H1 (cell line): Measurements from ENCODE around the gene PELI2. TPM values are rescaled to one million over a fixed set of nuclear protein-coding genes. Genes with fewer than 3 reads are reported as not detected.

Experiments used
- CTCF ChIA-PET: fragments of 300-600 bp; sonication (Branson Sonifier 250); formaldehyde crosslinking; loops from one replicate; lab custom pipeline; 2021; ENCODE audit not compliant: partially characterized antibody; lab: Charles Lee
- POLR2A ChIA-PET: fragments of 300-600 bp; sonication (Branson Sonifier 250); formaldehyde crosslinking; loops from one replicate; lab custom pipeline; 2021; ENCODE audit warnings: inconsistent platforms; ENCODE audit not compliant: partially characterized antibody; lab: Charles Lee
- DNase-seq, 2 experiments: peaks; one replicate each; pipeline versions ENCODE4 v3.0.0 to v3.0.0-alpha.2; 2010 to 2022; ENCODE audit warnings: low spot score in 2 of 2, low read depth in 1 of 2, mixed read lengths in 1 of 2
- FAIRE-seq: peaks from 2 replicates; lab custom pipeline; 2011; peaks lifted over from hg19 to GRCh38; lab: Jason Lieb, UNC
- H2AFZ ChIP-seq: 2 replicates; pipeline ENCODE4 v1.8.1; 2012; ENCODE audit warnings: low read length, inconsistent platforms
- H2AK5ac ChIP-seq: 2 replicates; pipeline ENCODE4 v1.6.1; 2013; ENCODE audit warnings: low read depth, low read length
- H2BK120ac ChIP-seq: replicated peaks from 2 replicates; pipeline ENCODE3; 2013; ENCODE audit warnings: low read depth, low read length, inconsistent platforms
- H2BK12ac ChIP-seq: 2 replicates; pipeline ENCODE4 v1.6.1; 2013; ENCODE audit warnings: low read depth, low read length
- H2BK15ac ChIP-seq: 2 replicates; pipeline ENCODE4 v1.6.1; 2013; ENCODE audit warnings: low read length
- H2BK20ac ChIP-seq: 2 replicates; pipeline ENCODE4 v1.6.1; 2013; ENCODE audit warnings: low read length
- H2BK5ac ChIP-seq: 2 replicates; pipeline ENCODE4 v1.6.1; 2013; ENCODE audit warnings: low read depth, low read length
- H3K14ac ChIP-seq: 2 replicates; pipeline ENCODE4 v1.6.1; 2013; ENCODE audit warnings: inconsistent platforms; ENCODE audit not compliant: insufficient read length
- H3K18ac ChIP-seq: 2 replicates; pipeline ENCODE4 v1.6.1; 2013; ENCODE audit warnings: low read length; ENCODE audit errors: extremely low read depth
- H3K23ac ChIP-seq: 2 replicates; pipeline ENCODE4 v1.6.1; 2013; ENCODE audit warnings: inconsistent platforms; ENCODE audit not compliant: insufficient read length
- H3K23me2 ChIP-seq: 2 replicates; pipeline ENCODE4 v1.6.1; 2013; ENCODE audit warnings: low read depth, low read length
- H3K27ac ChIP-seq: 2 replicates; pipeline ENCODE4 v1.6.1; 2011; ENCODE audit warnings: low read depth, low read length, inconsistent platforms
- H3K27me3 ChIP-seq, 4 experiments: replicated peaks in 1 of 4; 1 replicate in 1 of 4; 2 replicates in 3 of 4; pipeline versions ENCODE4 v1.6.1 to v1.8.1; 2011 to 2013; ENCODE audit warnings: low read length in 3 of 4, mild to moderate bottlenecking in 3 of 4, inconsistent platforms in 2 of 4, mixed read lengths in 2 of 4, moderate library complexity in 1 of 4; ENCODE audit not compliant: control insufficient read depth in 3 of 4, insufficient read depth in 3 of 4; ENCODE audit errors: extremely low read depth in 1 of 4
- H3K36me3 ChIP-seq, 4 experiments: 2 replicates each; pipeline versions ENCODE4 v1.6.1 to v1.8.1; 2011 to 2013; ENCODE audit warnings: mild to moderate bottlenecking in 4 of 4, low read length in 3 of 4, moderate library complexity in 2 of 4, control low read depth in 1 of 4, inconsistent platforms in 1 of 4; ENCODE audit not compliant: insufficient read depth in 4 of 4, control insufficient read depth in 2 of 4
- H3K4ac ChIP-seq: replicated peaks from 2 replicates; pipeline ENCODE3; 2013; ENCODE audit warnings: low read length, low read depth, mixed read lengths, inconsistent platforms; ENCODE audit not compliant: insufficient read length
- H3K4me1 ChIP-seq, 4 experiments: replicated peaks in 1 of 4; 1 replicate in 1 of 4; 2 replicates in 3 of 4; pipeline versions ENCODE4 v1.6.1 to v1.8.1; 2011 to 2013; ENCODE audit warnings: low read length in 3 of 4, inconsistent platforms in 2 of 4, mixed read lengths in 1 of 4; ENCODE audit not compliant: insufficient read depth in 4 of 4, control insufficient read depth in 3 of 4
- H3K4me2 ChIP-seq, 2 experiments: 2 replicates each; pipeline versions ENCODE4 v1.6.1 to v1.8.1; 2011 to 2013; ENCODE audit warnings: low read depth in 2 of 2, low read length in 2 of 2, control low read depth in 1 of 2, inconsistent platforms in 1 of 2, mild to moderate bottlenecking in 1 of 2; ENCODE audit not compliant: insufficient read depth in 1 of 2
- H3K4me3 ChIP-seq, 4 experiments: fragments of 200-600, 300-600 bp in 1 of 4; sonication (generic), shearing (Covaris generic), sonication (Bioruptor Twin) in 1 of 4; 2 replicates each; pipeline versions ENCODE4 v1.5.1 to v1.8.1; 2011 to 2016; ENCODE audit warnings: low read length in 4 of 4, low read depth in 3 of 4, control low read depth in 2 of 4, inconsistent platforms in 2 of 4, mild to moderate bottlenecking in 2 of 4, mixed read lengths in 1 of 4, moderate library complexity in 1 of 4; ENCODE audit not compliant: insufficient read depth in 2 of 4; ENCODE audit errors: extremely low read depth in 1 of 4
- H3K56ac ChIP-seq: replicated peaks from 2 replicates; pipeline ENCODE3; 2013; ENCODE audit warnings: low read depth, mild to moderate bottlenecking, mixed read lengths, low read length, inconsistent platforms; ENCODE audit not compliant: insufficient read length
- H3K79me1 ChIP-seq: 2 replicates; pipeline ENCODE4 v1.6.1; 2013; ENCODE audit warnings: low read depth, low read length, control low read depth
- H3K79me2 ChIP-seq, 2 experiments: 2 replicates each; pipeline versions ENCODE4 v1.6.1 to v1.8.1; 2012 to 2013; ENCODE audit warnings: low read length in 2 of 2, mild to moderate bottlenecking in 2 of 2, inconsistent platforms in 1 of 2; ENCODE audit not compliant: insufficient read depth in 2 of 2, control insufficient read depth in 1 of 2
- H3K9ac ChIP-seq, 4 experiments: replicated peaks in 1 of 4; 1 replicate in 1 of 4; 2 replicates in 3 of 4; pipeline versions ENCODE4 v1.6.1 to v1.8.1; 2011 to 2013; ENCODE audit warnings: low read depth in 3 of 4, low read length in 3 of 4, control low read depth in 2 of 4, mild to moderate bottlenecking in 2 of 4, moderate library complexity in 2 of 4, inconsistent platforms in 1 of 4; ENCODE audit errors: extremely low read depth in 1 of 4
- H3K9me3 ChIP-seq, 2 experiments: 2 replicates each; pipeline versions ENCODE4 v1.6.1 to v1.8.1; 2012 to 2013; ENCODE audit warnings: mild to moderate bottlenecking in 2 of 2, moderate library complexity in 2 of 2, control low read depth in 1 of 2, inconsistent platforms in 1 of 2, low read depth in 1 of 2, low read length in 1 of 2, mixed read lengths in 1 of 2; ENCODE audit not compliant: insufficient read depth in 2 of 2
- H4K20me1 ChIP-seq, 2 experiments: replicated peaks in 1 of 2; 2 replicates each; pipeline versions ENCODE3 to v1.8.1; 2011 to 2013; ENCODE audit warnings: inconsistent platforms in 2 of 2, low read length in 2 of 2, mild to moderate bottlenecking in 1 of 2; ENCODE audit not compliant: insufficient read depth in 2 of 2, control insufficient read depth in 1 of 2
- H4K5ac ChIP-seq: 2 replicates; pipeline ENCODE4 v1.6.1; 2013; ENCODE audit warnings: low read length, low read depth, mixed read lengths, inconsistent platforms; ENCODE audit not compliant: insufficient read length
- H4K8ac ChIP-seq: 2 replicates; pipeline ENCODE4 v1.8.0; 2013; ENCODE audit warnings: mild to moderate bottlenecking, moderate library complexity, low read length, inconsistent platforms; ENCODE audit not compliant: insufficient read depth; ENCODE audit errors: extremely low read depth
- H4K91ac ChIP-seq: replicated peaks from 2 replicates; pipeline ENCODE3; 2013; ENCODE audit warnings: low read length, mixed read lengths, inconsistent platforms; ENCODE audit not compliant: insufficient read length
- EGR1 ChIP-seq: IDR thresholded peaks from 2 replicates; pipeline ENCODE4 v1.6.1; 2011; ENCODE audit warnings: low read depth, low read length, borderline replicate concordance
- RBBP5 ChIP-seq: IDR thresholded peaks from 2 replicates; pipeline ENCODE4 v1.7.1; 2012; ENCODE audit warnings: low read depth, mild to moderate bottlenecking, inconsistent platforms, low read length, moderate library complexity, borderline replicate concordance
- RFX5 ChIP-seq: IDR thresholded peaks from 2 replicates; pipeline ENCODE4 v1.6.1; 2011; ENCODE audit warnings: low read depth, low read length, improper control_type of control experiment, borderline replicate concordance
- WGBS, 2 experiments: shearing (Covaris generic) in 1 of 2; methylation state at CpG; one replicate each; pipeline versions ENCODE4 v1.1.6 to v1.1.7; 2013 to 2015; ENCODE audit warnings: low lambda C conversion rate in 2 of 2, mixed read lengths in 2 of 2, inconsistent platforms in 1 of 2, low coverage in 1 of 2, missing lambda C conversion rate in 1 of 2; ENCODE audit not compliant: insufficient replicate concordance in 2 of 2, insufficient coverage in 1 of 2, insufficient read length in 1 of 2; ENCODE audit errors: extremely low coverage in 1 of 2, missing lambda C conversion rate in 1 of 2; 5-methylcytosine and 5-hydroxymethylcytosine counted together
- polyA plus RNA-seq, 7 experiments: library from polyadenylated mRNA; depleted of rRNA in 3 of 7; stranded (reverse) in 5 of 7; unstranded in 2 of 7; fragments of >200 nt in 5 of 7; fragments of 200-250 nt in 2 of 7; gene quantifications; 1 replicate in 5 of 7; 2 replicates in 1 of 7; 4 replicates in 1 of 7; pipeline versions ENCODE4 v1.2.1 to v1.2.3, GENCODE V29; 2011 to 2013; ENCODE audit warnings: missing spikeins in 2 of 7, mixed read lengths in 2 of 7
- total RNA-seq: library from RNA; stranded (reverse); fragmentation: NEBNext Ultra II Directional; extraction: Animal tissue kit (Norgen Biotek cat#: 25700); gene quantifications from 2 replicates; pipeline ENCODE4 v1.2.1, GENCODE V29; 2021

Gene PELI2
- total and polyA plus RNA-seq, 2 of the 8 experiments (the other 6 are each of a cell fraction or from before 2014, with no cell fraction given), result 14.6 to 25.7 TPM

DNA sequence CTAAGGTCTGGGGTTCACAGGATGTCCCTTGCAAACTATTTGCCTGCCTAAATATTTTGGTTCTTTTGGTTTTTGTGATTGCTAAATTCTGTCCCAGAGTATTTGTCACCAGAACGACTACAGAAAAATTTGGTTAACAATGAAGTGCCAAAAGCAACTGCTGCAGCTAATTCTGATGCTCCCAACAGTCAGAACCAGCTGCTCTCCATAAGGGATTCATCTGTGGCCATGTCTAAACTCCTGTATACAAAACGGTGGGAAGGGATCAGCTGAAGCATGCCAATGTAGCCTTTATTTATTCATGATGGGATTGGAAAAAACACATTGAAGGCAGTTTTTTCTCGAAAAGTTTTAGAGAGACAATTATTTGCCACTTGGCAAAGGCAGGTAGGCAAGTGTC lies 29.3 kb upstream of the PELI2 start:
- Histone ChIP-seq H2AK5ac (no peak overlapping the region), H3K27ac (no peak overlapping the region), H2AFZ (no peak overlapping the region), H3K23ac (no peak overlapping the region), H4K20me1 (no peaks in the 10 kb centered on the region), H3K23me2 (0 out of 2 replicates have a peak, but pooled peaks cover 2% of the 10 kb centered on the region), H3K9ac (no peak overlapping the region), H4K91ac (no peak overlapping the region), H3K4me3 (no peak overlapping the region), H4K8ac (no peak overlapping the region), H3K4ac (no peak overlapping the region), H3K4me2 (no peak overlapping the region; a peak in 1 of 4 replicates), H3K9me3 (no peaks in the 10 kb centered on the region), H3K14ac (no peak overlapping the region), H2BK120ac (no peak overlapping the region), H2BK20ac (no peak overlapping the region), H2BK15ac (no peak overlapping the region), H2BK5ac (no peak overlapping the region), H3K4me1 (peaks cover 0 to 17% (median 8%) of the 10 kb centered on the region in 4 experiments; a peak in 4 of 7 replicates), H3K79me1 (no peaks in the 10 kb centered on the region), H3K79me2 (no peaks in the 10 kb centered on the region), H3K56ac (no peak overlapping the region), H3K27me3 (no peaks in the 10 kb centered on the region), H2BK12ac (no peak overlapping the region), H4K5ac (no peak overlapping the region), H3K18ac (no peak overlapping the region), H3K36me3 (no peaks in the 10 kb centered on the region)
- ChIA-PET CTCF (interaction anchor here (0.6 to 1.7 kb wide), 3 partner anchors 8 to 320 kb away, joined by 3 read pairs; no protein-coding TSS in a partner anchor), POLR2A (no interaction called here)
- DNase-seq, result no peak
- peak; percentile 45 for FAIRE-seq
- TF ChIP-seq RFX5, result no peak
- TF ChIP-seq EGR1, result no peak
- no peak for TF ChIP-seq RBBP5
- 54% methylated on average over 3 of the region's 3 CpGs; no CpG with 5 or more reads in 1 of the 2 experiments for WGBS, 2 experiments
